Measurements from ENCODE around the gene TDP2. TPM values are rescaled to one million over a fixed set of nuclear protein-coding genes. Genes with fewer than 3 reads are reported as not detected.

Gene TDP2, protein sequence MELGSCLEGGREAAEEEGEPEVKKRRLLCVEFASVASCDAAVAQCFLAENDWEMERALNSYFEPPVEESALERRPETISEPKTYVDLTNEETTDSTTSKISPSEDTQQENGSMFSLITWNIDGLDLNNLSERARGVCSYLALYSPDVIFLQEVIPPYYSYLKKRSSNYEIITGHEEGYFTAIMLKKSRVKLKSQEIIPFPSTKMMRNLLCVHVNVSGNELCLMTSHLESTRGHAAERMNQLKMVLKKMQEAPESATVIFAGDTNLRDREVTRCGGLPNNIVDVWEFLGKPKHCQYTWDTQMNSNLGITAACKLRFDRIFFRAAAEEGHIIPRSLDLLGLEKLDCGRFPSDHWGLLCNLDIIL
- total RNA-seq = 16.4 and 18.1 TPM in 2 replicates

GRCh38 chr6:24666641-24667377 is at the start of gene TDP2, which contains the start of gene ACOT13:
TDP2 (minus strand) TSS chr6:24666899; CDS start chr6:24666862, 37 bp downstream.
ACOT13 (plus strand) TSS chr6:24667077; CDS start chr6:24667264, 187 bp downstream.

Other genes with a start within 250 kb of the TDP2 start
- 0.21 TPM in 1 of 2 replicates, not detected in the other for gene GPLD1, start 177.3 kb downstream of the TDP2 start, total RNA-seq
- 2.3 and 2.4 TPM in 2 replicates for gene ALDH5A1, start 171.9 kb downstream of the TDP2 start, total RNA-seq
- under 0.01 and 0.21 TPM in 2 replicates for gene KIAA0319, start 20.7 kb downstream of the TDP2 start, total RNA-seq
- 7.7 and 11.3 TPM in 2 replicates for gene ACOT13, start 178 bp upstream of the TDP2 start, total RNA-seq
- gene C6orf62, start 52.3 kb upstream of the TDP2 start, total RNA-seq = 90.4 and 146 TPM in 2 replicates
- 8.7 and 12.1 TPM in 2 replicates for gene GMNN, start 108.0 kb upstream of the TDP2 start, total RNA-seq
- gene ARMH2, start 132.0 kb upstream of the TDP2 start, total RNA-seq = not detected in 2 replicates